GM18858 (cell line): Measurements from ENCODE around the gene MXD1.
"Not testable (repeated sequence)": the region's sequence is repeated elsewhere in the genome, so short reads cannot be mapped to it uniquely, and the experiment has no call there.

Experiments
- ATAC-seq: cut with Tn5 transposase; IDR thresholded peaks from one replicate; pipeline ENCODE4 v1.9.1; 2021; ENCODE audit not compliant: unreplicated experiment

The MXD1 gene, protein sequence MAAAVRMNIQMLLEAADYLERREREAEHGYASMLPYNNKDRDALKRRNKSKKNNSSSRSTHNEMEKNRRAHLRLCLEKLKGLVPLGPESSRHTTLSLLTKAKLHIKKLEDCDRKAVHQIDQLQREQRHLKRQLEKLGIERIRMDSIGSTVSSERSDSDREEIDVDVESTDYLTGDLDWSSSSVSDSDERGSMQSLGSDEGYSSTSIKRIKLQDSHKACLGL

GRCh38 chr2:69914950-69915945 lies at the start of gene MXD1:
MXD1 (plus strand) TSS chr2:69915109; CDS start chr2:69915331, 222 bp downstream.
- ATAC-seq = no peak

DNA sequence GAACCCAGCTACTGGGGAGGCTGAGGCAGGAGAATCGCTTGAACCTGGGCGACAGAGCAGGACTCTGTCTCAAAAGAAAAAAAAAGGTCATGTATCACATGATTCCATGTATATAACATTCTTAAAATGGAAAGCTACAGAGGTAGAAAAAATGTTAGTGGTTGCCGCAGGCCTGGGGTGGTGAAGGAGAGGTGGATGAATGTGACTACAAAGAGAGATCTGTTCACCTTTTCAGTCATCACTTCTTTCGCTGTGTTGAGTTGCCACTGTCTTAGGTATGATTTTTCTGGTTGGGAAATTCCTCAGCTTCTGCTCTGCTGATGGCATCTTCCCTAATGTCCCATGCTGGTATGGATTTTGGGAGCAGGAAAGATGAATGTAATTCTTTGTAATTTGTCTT lies 26.5 kb upstream of the MXD1 start:
- ATAC-seq = no peak

DNA sequence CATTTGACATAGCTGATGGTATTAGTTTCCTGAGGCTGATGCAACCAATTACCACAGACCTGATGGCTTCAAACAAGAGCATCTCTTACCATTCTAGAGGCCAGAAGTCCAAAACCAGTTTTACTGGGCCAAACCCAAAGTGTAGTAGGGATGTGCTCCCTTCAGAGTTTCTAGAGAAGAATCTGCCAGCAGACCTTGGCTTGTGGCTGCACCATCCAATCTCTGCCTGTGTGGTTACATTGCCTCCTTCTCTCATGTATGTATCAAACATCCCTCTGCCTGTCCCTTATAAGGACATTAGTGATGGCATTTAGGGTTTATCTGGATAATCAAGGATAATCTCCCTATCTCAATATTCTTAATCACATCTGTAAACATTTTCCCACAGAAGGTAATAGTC lies 25.6 kb upstream of the MXD1 start:
- no peak for ATAC-seq

DNA sequence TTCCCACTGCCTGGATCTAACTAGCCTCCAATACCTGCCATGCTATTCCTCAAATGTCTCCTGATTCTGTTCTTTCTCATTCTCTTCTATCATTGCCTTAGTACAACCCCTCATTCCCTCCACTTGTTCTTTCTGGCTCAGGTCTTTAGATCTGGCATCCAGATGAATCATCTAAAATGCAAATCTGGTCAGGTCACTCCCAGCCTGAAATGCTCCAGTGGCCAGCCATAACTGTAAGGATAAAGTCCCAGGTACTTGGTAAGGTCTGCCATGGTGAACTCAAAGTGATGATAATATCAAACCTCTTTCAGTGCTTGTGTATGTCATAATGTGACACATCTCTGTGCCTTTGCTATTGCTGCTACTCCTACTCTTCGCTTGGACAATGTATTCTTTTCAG lies 24.0 kb upstream of the MXD1 start:
- ATAC-seq = no peak

DNA sequence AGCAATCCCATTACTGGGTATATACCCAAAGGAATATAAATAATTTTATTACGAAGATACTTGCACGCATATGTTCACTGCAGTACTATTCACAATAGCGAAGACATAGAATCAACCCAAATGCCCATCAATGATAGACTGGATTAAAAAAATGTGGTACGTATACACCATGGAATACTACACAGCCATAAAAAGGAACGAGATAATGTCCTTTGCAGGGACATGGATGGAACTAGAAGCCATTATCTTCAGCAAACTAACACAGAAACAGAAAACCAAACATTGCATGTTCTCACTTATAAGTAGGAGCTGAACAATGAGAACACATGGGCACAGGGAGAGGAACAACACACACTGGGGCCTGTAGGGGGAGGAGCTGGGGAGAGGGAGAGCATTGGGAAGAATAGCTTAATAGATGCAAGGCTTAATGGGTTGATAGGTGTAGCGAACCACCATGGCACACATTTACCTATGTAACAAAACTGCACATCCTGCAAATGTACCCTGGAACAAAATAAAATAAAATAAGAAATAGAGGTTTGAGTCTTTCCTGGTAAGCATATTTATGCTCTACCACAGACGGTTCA lies 22.0 kb upstream of the MXD1 start:
- ATAC-seq = not testable (repeated sequence)

DNA sequence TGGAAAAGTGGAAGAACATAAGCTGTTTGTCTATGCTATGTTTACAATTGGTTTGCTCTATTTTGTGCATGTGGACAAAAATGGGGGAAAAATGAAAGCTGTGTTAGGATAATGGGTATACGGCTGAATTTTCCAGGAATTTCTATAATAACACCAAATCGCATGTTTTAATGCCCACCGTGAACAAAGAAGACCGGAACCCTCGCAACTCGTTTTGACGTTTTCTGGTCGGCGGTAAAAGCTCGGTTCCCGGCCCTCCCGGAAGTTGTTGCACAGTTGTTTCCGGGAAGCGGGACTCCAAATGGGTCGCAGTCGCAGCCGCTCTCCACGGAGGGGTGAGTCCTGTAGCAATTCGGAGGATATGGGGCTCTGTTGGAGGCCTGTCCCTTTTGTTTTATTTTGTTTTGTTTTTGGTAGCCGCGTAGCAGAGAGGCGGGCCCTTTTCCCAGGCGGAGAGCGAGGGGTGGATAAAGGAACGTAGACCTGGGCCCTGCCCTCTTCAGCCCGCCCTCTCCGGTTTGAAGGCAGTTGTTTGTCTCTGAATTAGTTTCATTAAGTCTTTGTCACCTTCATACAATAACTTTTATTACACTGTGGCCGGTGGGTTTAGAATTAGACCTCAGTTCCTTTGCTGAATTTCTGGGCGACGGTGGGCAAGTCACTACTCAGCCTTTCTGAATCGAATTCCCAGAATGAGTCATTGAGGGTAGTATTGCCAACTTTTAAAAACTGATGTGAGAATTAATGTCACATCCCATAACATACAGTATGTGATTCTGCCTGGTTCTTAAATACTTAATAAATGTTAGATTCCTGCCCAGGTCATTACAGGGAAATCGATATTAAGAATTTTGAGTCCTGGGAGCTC lies 21.0 kb upstream of the MXD1 start, which contains the start of gene SNRNP27:
SNRNP27 (plus strand) TSS at position 273 of the 868 bp plus-strand sequence; CDS start at position 302, 29 bp downstream.
- peak; percentile 64 for ATAC-seq

GRCh38 chr2:69894737-69895136 lies 20.2 kb upstream of the MXD1 start:
- not testable (repeated sequence) for ATAC-seq

DNA sequence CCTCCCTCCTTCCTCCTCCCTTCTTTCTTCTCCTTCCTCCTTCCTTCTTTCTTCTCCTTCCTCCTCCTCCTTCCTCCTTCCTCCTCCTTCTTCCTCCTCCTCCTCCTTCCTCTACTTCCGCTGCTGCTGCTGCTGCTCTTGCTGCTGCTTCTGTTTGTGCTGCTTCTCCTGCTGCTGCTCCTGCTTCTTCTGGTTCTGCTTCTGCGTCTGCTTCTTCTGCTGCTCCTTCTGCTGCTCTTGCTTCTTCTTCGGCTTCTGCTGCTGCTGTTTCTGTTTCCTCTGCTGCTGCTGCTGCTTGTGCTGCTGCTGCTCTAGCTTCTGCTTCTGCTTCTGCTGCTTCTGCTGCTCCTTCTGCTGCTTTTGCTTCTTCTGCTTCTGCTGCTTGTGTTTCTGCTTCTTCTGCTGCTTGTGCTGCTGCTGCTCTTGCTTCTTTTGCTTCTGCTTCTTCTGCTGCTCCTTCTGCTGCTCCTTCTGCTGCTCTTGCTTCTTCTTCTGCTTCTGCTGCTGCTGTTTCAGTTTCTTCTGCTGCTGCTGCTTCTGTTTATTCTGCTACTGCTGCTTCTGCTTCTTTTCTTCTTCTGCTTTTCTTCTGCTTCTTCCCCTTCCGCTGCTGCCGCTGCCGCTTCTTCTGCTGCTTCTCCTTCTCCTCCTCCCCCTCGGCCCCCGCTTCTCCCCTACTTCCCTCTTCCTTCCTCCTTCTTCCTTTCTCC lies 12.5 kb upstream of the MXD1 start:
- ATAC-seq = no peak

- ATAC-seq = no peak
Measured at GRCh38 chr2:69907216-69907615, 7.7 kb upstream of the MXD1 start.

DNA sequence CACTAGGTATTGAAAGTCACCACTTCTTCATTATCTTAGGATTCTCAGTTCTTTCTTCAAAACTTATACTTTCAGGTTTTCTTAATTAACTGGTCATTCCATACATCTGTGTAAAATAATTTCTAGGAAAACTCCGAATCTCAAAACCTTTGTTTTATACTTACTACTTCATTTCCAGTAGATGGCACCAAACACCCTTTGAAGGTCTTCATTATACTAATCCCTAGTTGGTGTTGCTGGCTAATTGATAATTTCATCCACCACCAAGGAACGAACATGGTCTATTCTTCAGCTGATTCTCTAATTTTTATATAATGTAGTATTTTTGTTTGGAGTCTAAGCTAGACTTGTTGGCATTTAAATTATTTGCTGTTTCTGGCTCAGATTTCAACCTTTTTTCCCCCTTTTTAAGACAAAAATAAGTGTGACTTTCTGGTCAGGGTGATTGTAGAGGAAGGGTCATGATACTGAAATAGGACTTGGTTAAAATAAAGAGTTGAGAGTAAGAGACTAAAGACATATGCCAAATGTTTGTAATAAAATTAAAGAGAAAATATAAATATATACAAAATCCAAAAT lies 2.8 kb upstream of the MXD1 start:
- ATAC-seq = no peak

DNA sequence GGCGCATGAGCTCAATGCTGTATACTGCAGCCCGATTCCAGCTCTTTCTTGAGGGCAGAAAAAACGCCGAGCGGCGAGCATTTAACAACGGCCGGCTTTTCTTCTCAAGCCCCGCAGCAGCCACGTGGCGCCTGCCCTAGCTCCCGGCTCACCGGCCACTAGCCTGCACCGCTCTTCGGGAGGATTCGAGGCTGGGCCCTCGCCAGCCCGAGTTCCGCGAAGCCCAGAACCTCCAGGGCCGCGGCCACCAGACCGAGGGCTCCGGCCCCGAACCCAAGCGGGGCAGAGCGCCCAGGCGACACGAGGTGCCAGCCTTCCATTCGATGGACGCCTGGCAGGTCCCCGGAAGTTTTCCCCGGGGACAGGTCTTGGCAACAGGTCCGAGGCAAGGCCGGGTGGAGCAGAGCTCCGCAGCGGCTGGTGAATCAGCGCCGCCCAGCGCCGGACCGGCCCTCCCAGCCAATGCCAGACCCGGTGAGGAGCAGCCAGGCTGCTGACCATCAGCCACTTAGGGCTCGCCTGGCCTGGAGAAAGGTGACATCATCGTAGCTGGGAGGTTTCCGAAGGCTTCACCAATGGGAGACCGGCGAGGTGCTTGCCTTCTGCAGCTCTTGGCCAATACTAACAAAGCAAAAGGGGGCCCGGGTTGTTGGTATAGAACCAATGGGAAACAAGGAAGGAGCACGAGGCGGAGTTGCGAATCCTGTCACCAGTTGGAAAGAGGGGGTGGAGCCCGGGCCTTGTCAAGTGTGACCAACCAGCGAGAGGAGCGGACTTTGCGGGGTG lies 552 bp upstream of the MXD1 start:
- peak; percentile 88 for ATAC-seq

DNA sequence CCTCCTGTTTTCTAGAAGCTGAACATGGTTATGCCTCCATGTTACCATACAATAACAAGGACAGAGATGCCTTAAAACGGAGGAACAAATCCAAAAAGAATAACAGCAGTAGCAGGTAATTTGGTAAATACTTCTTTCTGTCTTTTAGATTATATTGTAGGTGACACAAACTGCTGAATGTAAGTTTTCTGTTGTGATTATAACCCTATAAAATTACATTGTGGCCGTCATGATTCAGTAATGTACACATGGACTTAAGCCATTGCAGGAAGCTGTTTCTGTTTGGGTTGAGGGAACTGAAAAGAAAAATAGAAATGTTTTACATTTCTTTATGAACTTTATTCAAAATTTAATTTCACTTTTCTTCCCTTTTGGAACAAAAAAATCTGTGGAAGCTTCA lies 1.2 kb downstream of the MXD1 start:
- no peak for ATAC-seq

DNA sequence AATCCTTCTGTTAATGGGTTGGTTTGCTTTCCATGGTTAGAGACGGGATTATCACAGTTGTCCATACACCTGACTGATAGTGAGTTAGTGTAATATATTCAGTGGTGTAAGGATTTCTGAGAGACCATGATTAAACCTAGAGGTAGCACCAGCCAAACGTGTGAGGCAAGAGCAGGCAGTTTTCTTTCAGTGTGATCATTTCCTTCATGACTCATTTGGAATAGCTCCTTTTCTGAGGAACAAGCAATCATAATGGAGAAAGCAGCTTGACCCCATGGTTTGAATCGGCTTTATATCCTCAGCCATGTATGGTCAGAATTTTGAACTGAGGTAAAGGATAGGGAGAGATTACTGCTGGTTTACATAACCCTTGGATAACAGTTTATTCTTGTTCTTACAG lies 2.9 kb downstream of the MXD1 start:
- no peak for ATAC-seq

- ATAC-seq = no peak
Measured at GRCh38 chr2:69918401-69918800, 3.5 kb downstream of the MXD1 start.

DNA sequence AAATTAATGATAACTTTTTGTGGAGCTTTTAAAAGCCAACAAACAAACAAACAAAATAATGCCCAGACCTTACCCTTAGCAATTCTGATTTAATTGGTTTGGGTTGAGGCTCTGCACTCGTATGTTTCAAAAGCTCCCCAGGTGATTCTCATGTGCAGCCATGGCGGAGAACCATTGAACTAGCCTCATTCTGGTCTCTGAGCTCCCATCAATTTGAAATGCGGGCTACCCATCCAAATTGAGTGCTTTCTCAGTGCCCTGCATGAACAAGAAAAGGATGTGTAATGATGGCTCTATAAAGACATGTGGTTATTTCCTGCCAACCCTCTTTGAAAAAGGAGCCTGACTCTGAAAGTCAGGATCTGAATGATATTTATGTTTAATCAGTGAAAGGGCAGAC lies 8.2 kb downstream of the MXD1 start:
- no peak for ATAC-seq

GRCh38 chr2:69926849-69927515 lies 12.1 kb downstream of the MXD1 start:
- ATAC-seq = no peak

DNA sequence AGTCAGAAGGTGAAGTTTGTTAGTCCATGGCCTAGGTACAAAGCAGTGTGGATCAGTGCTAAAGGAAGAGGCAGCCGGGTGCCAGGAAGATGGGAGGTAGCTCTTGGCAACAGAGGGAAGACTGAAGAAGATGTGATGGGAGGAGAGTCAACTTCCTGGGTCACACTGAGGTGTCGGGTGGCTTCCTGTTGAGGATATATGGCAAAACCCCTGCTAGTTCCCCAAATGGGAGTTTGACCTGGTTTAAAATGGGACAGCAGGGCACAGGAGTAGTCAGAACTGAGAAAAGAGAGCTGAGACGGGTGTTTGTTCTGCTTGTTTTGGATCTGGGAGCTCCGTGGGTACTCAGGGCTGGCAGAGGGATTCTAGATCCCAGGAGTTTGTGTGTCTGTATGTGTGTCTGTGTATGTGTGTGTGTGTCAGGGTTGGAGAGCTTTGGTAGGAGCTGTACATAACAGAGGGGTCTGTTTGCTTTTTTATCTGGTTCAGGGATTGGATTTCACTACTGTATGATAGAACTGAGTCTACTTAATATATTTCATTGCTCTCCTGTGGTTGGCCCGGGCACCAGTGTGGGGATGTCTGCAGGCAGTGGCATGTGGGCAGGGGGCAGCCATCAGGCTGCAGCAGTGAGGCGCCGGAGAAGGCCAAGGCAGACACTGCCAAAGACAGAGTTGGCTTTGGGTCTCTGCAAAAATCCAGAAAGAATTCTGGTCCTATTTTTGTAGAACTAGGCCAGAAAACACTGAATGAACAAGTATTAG lies 17.1 kb downstream of the MXD1 start:
- ATAC-seq = no peak

GRCh38 chr2:69932596-69932922 lies 17.6 kb downstream of the MXD1 start:
- no peak for ATAC-seq
